Medulla oblongata (tissue), 1 donor: ENCODE data around the gene PITPNC1.
A peak's percentile ranks its signal among the peaks of the same experiment; 100 is the strongest.
"Not testable (repeated sequence)": the region's sequence is repeated elsewhere in the genome, so short reads cannot be mapped to it uniquely, and the experiment has no call there.

Source experiments
- DNase-seq: peaks from one replicate; pipeline ENCODE4 v3.0.0-alpha.2; 2015; ENCODE audit errors: extremely low spot score

The PITPNC1 gene

GRCh38 chr17:67488161-67488560, 111.1 kb downstream of the PITPNC1 start:
- peak; percentile 72 for DNase-seq

DNA sequence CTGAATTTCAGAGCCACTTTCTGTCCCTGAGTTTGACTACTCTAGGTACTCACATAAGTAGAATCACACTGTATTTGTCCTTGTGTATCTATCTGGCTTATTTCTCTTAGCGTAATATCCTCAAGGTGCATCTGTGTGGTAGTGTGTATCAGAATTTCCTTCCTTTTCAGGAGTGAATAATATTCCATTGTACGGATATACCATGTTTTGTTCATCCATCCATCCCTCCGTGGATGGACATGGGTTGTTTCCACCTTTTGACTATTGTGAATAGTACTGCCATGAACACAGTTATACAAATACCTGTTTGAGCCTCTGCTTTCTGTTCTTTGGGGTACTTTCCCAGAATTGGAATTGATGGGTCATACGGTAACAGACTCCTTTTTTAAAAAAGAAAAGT, 111.7 kb downstream of the PITPNC1 start:
- DNase-seq, result no peak

- no peak for DNase-seq
Measured at GRCh38 chr17:67489273-67489672, 112.2 kb downstream of the PITPNC1 start.

DNA sequence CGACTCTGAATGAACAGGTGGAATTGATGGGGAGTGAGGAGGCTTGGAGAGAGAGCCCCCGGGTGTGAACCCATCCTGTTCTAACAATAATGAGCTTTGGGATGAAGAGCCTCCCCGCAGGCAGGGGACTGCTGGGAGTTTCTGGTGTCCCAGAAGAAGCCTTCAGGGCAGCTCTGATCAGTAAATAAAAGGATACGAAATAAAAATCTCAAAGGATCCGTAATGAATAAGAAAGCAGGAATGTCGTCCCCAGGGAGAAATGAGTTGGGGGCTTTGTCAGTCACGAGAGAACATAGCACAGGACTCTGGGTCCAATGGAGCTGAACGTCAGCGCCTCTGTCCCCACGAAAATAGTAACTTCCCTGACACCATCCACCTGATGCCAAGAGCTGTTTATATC, 113.4 kb downstream of the PITPNC1 start:
- no peak for DNase-seq

- peak; percentile 81 for DNase-seq
Measured at GRCh38 chr17:67491009-67491680, 114.1 kb downstream of the PITPNC1 start.

DNA sequence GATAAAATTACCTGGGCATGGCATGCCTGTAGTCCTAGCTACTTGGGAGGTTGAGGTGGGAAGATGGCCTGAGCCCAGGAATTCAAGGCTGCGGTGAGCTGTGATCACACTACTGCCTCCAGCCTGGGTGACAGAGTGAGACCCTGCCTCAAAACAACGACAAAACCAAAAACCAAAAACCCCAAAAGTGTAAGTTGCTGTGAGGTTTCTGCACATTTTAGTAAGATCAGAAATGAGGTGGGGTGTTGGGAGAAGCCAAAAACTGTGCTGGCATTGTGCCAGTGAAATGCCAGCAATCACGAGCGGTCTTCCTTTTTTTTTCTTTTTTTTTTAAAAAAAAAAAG, 114.6 kb downstream of the PITPNC1 start:
- no peak for DNase-seq

GRCh38 chr17:67492251-67492740, 115.2 kb downstream of the PITPNC1 start:
- DNase-seq, result no peak

- DNase-seq, result peak; percentile 55
Measured at GRCh38 chr17:67492824-67493517, 115.9 kb downstream of the PITPNC1 start.

DNA sequence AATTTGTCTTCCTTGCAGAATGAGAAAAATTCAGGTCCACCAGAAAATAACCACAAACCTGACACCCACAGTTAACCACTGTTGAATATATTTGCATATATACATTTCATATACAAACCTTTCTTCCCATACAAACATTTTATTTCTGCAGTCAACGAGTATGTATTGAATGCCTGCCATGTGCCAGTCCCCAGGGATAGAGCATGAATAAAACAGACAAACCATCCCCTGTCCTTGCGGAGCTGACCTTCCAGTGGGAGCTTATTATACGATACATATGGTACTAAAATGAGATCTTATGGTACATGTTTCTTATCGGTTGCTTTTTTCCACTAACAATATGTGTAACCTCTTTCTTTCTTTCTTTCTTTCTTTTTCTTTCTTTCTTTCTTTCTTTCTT, 116.7 kb downstream of the PITPNC1 start:
- DNase-seq, result no peak

DNA sequence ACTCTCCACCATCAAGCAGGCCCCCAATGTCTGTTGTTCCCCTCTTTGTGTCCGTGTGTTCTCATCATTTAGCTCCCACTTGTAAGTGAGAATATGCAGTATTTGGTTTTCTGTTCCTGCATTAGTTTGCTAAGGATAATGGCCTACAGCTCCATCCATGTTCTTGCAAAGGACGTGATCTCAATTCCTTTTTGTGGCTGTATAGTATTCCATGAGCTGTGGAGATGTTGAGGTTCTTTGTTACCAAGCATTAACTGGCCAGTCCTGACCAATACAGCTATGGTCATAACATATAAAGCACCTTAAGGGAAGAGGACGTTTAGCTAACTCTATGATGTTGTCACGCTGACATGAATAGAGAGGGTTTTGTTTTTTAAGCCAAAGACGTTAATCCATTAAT, 118.5 kb downstream of the PITPNC1 start:
- not testable (repeated sequence) for DNase-seq

GRCh38 chr17:67496286-67496685, 119.2 kb downstream of the PITPNC1 start:
- DNase-seq, result no peak

GRCh38 chr17:67499685-67500084, 122.6 kb downstream of the PITPNC1 start:
- no peak for DNase-seq

DNA sequence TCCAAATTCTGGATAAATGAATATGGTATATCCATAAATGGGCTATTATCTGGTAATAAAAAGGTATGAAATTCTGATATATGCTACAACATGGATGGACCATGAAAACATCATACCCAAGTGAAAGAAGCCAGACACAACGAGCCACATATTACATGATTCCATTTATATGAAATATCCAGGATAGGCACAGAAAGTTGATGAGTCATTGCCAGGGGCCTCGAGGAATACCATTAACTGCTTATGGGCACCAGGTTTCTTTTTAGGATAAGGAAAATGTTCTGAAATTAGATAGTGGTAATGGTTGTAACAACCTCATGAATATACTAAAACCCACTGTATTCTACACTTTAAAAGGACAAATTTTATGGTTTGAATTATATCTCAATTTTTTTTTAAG, 123.2 kb downstream of the PITPNC1 start:
- no peak for DNase-seq

- DNase-seq, result no peak
Measured at GRCh38 chr17:67500677-67501300, 123.7 kb downstream of the PITPNC1 start.

DNA sequence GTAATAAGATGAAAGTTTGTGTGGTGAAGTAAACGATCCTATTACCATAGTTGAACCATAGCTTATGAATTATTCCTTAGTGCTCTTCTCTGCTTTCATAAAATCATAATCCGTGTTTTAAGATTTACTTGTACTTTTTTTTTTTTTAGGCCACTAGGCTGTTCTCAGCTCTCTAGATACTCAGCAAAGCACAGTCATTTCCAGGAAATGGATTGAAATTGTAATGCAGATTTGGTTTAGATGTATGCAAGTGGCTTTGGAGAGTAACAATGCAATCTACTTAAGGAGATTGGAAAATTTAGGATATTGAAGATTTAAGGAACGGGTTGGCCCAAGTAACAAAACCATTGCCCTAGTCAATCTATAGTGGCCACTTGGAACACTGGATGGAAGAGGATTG, 125.1 kb downstream of the PITPNC1 start:
- DNase-seq, result no peak

GRCh38 chr17:67503184-67503583, 126.1 kb downstream of the PITPNC1 start:
- DNase-seq, result no peak

DNA sequence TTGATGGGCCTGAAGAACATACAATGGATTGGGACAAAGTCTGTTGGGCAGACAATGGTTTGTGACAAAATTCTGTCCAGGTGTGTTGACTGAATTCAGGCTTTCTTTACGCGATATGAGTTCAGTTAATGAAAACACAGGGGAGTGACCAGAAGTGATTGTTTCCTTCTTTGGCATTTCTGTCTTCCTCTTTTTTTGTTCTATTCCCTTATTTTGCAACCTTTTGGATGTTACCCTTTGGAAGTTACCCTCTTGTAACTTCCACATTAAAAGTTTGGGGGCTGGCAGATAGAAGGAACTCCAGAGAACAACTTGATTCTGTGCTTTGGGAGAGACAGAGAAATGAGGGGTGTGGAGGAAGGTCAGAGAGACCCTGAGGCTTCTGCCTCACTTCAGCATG, 126.7 kb downstream of the PITPNC1 start:
- DNase-seq, result no peak

DNA sequence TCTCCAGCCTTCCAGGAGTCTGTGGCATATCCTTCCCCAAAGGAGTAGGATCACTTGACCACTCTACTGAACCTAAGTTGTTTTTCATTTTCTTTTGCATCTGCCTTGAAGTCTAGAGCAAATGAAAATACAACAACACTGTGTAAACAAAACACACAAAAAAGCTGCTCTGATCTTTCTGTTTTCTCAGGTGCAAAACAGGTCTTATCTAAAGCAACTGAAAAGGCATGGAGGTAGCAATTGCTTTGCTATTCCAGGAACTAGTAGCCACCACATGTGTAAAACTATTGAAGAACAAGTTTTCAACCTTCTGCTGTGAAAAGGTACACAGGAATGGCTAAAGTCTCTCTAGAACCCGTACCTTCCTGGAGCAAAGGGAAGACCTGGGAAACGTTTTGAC, 127.1 kb downstream of the PITPNC1 start:
- no peak for DNase-seq

- DNase-seq, result no peak
Measured at GRCh38 chr17:67506966-67507365, 129.9 kb downstream of the PITPNC1 start.

GRCh38 chr17:67509390-67510287, 132.6 kb downstream of the PITPNC1 start:
- peak; percentile 56 for DNase-seq

- DNase-seq, result no peak
Measured at GRCh38 chr17:67511012-67511411, 133.9 kb downstream of the PITPNC1 start.

- no peak for DNase-seq
Measured at GRCh38 chr17:67511804-67512203, 134.7 kb downstream of the PITPNC1 start.
